ENCODE results near the gene UBAP2L.
"Not testable (repeated sequence)": the region's sequence is repeated elsewhere in the genome, so short reads cannot be mapped to it uniquely, and the experiment has no call there.

DNA sequence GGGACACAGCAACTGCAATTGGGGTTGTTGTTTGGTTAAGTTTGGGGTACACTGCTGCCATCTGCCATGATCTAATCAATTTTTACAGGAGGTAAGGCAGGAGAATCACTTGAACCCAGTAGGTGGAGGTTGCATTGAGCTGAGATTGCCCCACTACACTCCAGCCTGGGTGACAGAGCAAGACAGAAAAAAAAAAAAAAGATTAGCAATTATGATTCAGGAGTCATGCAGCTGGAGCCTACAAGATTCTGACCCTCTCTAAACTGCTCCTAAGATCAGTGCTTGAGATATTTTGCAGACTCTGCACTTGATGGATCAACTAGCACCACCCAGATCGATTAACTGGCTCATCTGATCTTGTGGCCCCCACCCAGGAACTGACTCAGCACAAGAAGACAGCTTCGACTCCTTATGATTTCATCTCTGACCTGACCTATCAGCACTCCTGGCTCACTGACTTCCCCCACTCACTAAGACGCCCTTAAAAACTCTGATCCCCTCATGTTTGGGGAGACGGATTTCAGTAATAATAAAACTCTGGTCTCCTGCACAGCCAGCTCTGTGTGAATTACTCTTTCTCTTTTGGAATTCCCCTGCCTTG is 87.0 kb downstream of the UBAP2L start:
- TF ChIP-seq, protein P1, sequence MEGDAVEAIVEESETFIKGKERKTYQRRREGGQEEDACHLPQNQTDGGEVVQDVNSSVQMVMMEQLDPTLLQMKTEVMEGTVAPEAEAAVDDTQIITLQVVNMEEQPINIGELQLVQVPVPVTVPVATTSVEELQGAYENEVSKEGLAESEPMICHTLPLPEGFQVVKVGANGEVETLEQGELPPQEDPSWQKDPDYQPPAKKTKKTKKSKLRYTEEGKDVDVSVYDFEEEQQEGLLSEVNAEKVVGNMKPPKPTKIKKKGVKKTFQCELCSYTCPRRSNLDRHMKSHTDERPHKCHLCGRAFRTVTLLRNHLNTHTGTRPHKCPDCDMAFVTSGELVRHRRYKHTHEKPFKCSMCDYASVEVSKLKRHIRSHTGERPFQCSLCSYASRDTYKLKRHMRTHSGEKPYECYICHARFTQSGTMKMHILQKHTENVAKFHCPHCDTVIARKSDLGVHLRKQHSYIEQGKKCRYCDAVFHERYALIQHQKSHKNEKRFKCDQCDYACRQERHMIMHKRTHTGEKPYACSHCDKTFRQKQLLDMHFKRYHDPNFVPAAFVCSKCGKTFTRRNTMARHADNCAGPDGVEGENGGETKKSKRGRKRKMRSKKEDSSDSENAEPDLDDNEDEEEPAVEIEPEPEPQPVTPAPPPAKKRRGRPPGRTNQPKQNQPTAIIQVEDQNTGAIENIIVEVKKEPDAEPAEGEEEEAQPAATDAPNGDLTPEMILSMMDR (IDR thresholded peaks at IDR 0.05) = not testable (repeated sequence)
- TF ChIP-seq POLR2A (IDR thresholded peaks at IDR 0.05) = not testable (repeated sequence)

All from heart left ventricle (tissue), 13 donors.